ENCODE data around the gene STK32B. TPM values are rescaled to one million over a fixed set of nuclear protein-coding genes. Genes with fewer than 3 reads are reported as not detected.

The STK32B gene
- total and polyA plus RNA-seq, 2 donors (not counting 3 experiments of a cell fraction or from before 2014, with no cell fraction given), result 5.6 to 7.8 TPM

- Histone ChIP-seq H3K4me3 (replicated peaks in 1 of 3; ENCODE audit: insufficient read depth in 1 of 3, low read depth in 1 of 3, low read length in 3 of 3) (no peak overlapping the region), H3K4me2 (ENCODE audit: insufficient read depth, low read length) (no peak overlapping the region), H3K9me3 (replicated peaks; ENCODE audit: control insufficient read depth, insufficient read depth, low read length) (no peaks in the 10 kb centered on the region), H3K36me3 (ENCODE audit: control insufficient read depth in 2 of 2, extremely low read depth in 1 of 2, insufficient read depth in 2 of 2, low read length in 2 of 2) (no peaks in the 10 kb centered on the region), H3K4me1 (ENCODE audit: control insufficient read depth, extremely low read depth, insufficient read depth, low read length) (no peaks in the 10 kb centered on the region), H3K9me1 (replicated peaks; ENCODE audit: control insufficient read depth, extremely low read depth, insufficient read depth, low read length) (no peaks in the 10 kb centered on the region), H3K79me2 (ENCODE audit: control insufficient read depth, insufficient read depth, low read length) (no peaks in the 10 kb centered on the region), H3K27ac (ENCODE audit: insufficient read depth, low read depth, low read length) (no peak overlapping the region), H2AFZ (ENCODE audit: low read depth, low read length) (no peak overlapping the region), H3K27me3 (ENCODE audit: control insufficient read depth in 2 of 2, insufficient read depth in 2 of 2, low read length in 2 of 2) (no peaks in the 10 kb centered on the region), H4K20me1 (replicated peaks; ENCODE audit: control insufficient read depth, extremely low read depth, insufficient read depth, low read length) (no peaks in the 10 kb centered on the region), H3K9ac (replicated peaks; ENCODE audit: extremely low read depth, insufficient read depth, low read length) (no peak overlapping the region)
- no peak for FAIRE-seq
- DNase-seq (ENCODE audit: low read depth, low spot score), result no peak
- no TSS peak for BruUV-seq (replicated peaks)
- CTCF ChIA-PET, result interaction anchor here (1.1 kb wide), 1 partner anchor 52 kb away, joined by 3 read pairs; no protein-coding TSS in a partner anchor
- dilution Hi-C loops (cut with MboI; ENCODE audit: extremely low pct_ligation_motif_present, low sequenced_read_pairs) (no loop called here), intact Hi-C loops (cut with micrococcal nuclease) (no loop called here)
- no peak for TF ChIP-seq POLR2AphosphoS5 (IDR thresholded peaks at IDR 0.05; ENCODE audit: insufficient read depth, low read depth, low read length)
- no peak for TF ChIP-seq FOS (IDR thresholded peaks at IDR 0.05; ENCODE audit: borderline replicate concordance, insufficient read depth, low read length)
- no peak for TF ChIP-seq EZH2 (IDR thresholded peaks at IDR 0.05; ENCODE audit: borderline replicate concordance, low read depth, low read length, severe bottlenecking)
- TF ChIP-seq MYC (IDR thresholded peaks at IDR 0.05; ENCODE audit: low read depth, low read length), result no peak
- POLR2A ChIA-PET, result no interaction called here
Observed at GRCh38 chr4:5511791-5512190, 460.5 kb downstream of the STK32B start.

- Histone ChIP-seq H3K9ac (replicated peaks; ENCODE audit: extremely low read depth, insufficient read depth, low read length) (no peak overlapping the region), H3K4me1 (ENCODE audit: control insufficient read depth, extremely low read depth, insufficient read depth, low read length) (no peaks in the 10 kb centered on the region), H3K9me3 (replicated peaks; ENCODE audit: control insufficient read depth, insufficient read depth, low read length) (no peaks in the 10 kb centered on the region), H3K27me3 (ENCODE audit: control insufficient read depth in 2 of 2, insufficient read depth in 2 of 2, low read length in 2 of 2) (no peaks in the 10 kb centered on the region), H3K27ac (ENCODE audit: insufficient read depth, low read depth, low read length) (no peak overlapping the region), H2AFZ (ENCODE audit: low read depth, low read length) (no peak overlapping the region), H4K20me1 (replicated peaks; ENCODE audit: control insufficient read depth, extremely low read depth, insufficient read depth, low read length) (no peaks in the 10 kb centered on the region), H3K4me2 (ENCODE audit: insufficient read depth, low read length) (no peak overlapping the region), H3K4me3 (replicated peaks in 1 of 3; ENCODE audit: insufficient read depth in 1 of 3, low read depth in 1 of 3, low read length in 3 of 3) (no peak overlapping the region), H3K79me2 (ENCODE audit: control insufficient read depth, insufficient read depth, low read length) (no peaks in the 10 kb centered on the region), H3K9me1 (replicated peaks; ENCODE audit: control insufficient read depth, extremely low read depth, insufficient read depth, low read length) (no peaks in the 10 kb centered on the region), H3K36me3 (ENCODE audit: control insufficient read depth in 2 of 2, extremely low read depth in 1 of 2, insufficient read depth in 2 of 2, low read length in 2 of 2) (no peaks in the 10 kb centered on the region)
- intact Hi-C loops (cut with micrococcal nuclease), result no loop called here
- no peak for TF ChIP-seq FOS (IDR thresholded peaks at IDR 0.05; ENCODE audit: borderline replicate concordance, insufficient read depth, low read length)
- no peak for TF ChIP-seq MYC (IDR thresholded peaks at IDR 0.05; ENCODE audit: low read depth, low read length)
- TF ChIP-seq CTCF (IDR thresholded peaks at IDR 0.05; ENCODE audit: extremely low read depth in 1 of 2, insufficient read depth in 1 of 2, low read depth in 1 of 2, low read length in 2 of 2), result no peak
- no peak for TF ChIP-seq POLR2A (IDR thresholded peaks at IDR 0.05; ENCODE audit: low read depth, low read length)
- TF ChIP-seq EZH2 (IDR thresholded peaks at IDR 0.05; ENCODE audit: borderline replicate concordance, low read depth, low read length, severe bottlenecking), result no peak
- TF ChIP-seq POLR2AphosphoS5 (IDR thresholded peaks at IDR 0.05; ENCODE audit: insufficient read depth, low read depth, low read length), result no peak
- TF ChIP-seq JUN (IDR thresholded peaks at IDR 0.05; ENCODE audit: borderline replicate concordance, insufficient read depth, insufficient read length, low read depth), result no peak
- no peak for TF ChIP-seq MAX (IDR thresholded peaks at IDR 0.05; ENCODE audit: insufficient read depth, insufficient read length)
- TF ChIP-seq GATA2 (IDR thresholded peaks at IDR 0.05; ENCODE audit: insufficient read depth, insufficient read length, low read depth, low read length), result no peak
- CTCF ChIA-PET, result no interaction called here
- no TSS peak for BruUV-seq (replicated peaks)
- DNase-seq (ENCODE audit: low read depth, low spot score) (no peak), FAIRE-seq (no peak)
- POLR2A ChIA-PET, result no interaction called here
- dilution Hi-C loops (cut with MboI; ENCODE audit: extremely low pct_ligation_motif_present, low sequenced_read_pairs), result no loop called here
Observed at GRCh38 chr4:5515646-5516045, 464.4 kb downstream of the STK32B start.

Data from endothelial cell of umbilical vein (primary cell).